ENCODE data around the gene RPS27.
A peak's percentile ranks its signal among the peaks of the same experiment; 100 is the strongest.
"Not testable (repeated sequence)": the region's sequence is repeated elsewhere in the genome, so short reads cannot be mapped to it uniquely, and the experiment has no call there.

RPS27 gene

DNA sequence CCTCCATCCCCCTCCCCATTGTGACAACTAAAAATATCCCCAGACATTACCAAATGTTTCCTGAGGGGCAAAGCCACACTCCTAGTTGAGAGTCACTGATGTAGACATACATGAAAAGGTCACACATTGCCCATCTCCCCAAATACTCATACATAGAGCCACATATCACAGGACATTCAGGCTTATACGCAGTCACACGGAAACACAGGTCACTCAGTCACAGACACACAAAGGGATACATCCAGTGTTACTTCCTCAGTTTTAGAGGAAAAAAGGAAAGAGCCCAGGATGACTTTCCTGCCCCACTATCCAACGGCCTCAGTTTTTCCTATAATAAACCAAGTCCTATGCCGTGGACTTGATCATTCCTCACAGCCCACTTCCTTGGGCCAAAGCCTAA is 29.1 kb upstream of the RPS27 start:
- no peak for DNase-seq (ENCODE audit: low spot score)

DNA sequence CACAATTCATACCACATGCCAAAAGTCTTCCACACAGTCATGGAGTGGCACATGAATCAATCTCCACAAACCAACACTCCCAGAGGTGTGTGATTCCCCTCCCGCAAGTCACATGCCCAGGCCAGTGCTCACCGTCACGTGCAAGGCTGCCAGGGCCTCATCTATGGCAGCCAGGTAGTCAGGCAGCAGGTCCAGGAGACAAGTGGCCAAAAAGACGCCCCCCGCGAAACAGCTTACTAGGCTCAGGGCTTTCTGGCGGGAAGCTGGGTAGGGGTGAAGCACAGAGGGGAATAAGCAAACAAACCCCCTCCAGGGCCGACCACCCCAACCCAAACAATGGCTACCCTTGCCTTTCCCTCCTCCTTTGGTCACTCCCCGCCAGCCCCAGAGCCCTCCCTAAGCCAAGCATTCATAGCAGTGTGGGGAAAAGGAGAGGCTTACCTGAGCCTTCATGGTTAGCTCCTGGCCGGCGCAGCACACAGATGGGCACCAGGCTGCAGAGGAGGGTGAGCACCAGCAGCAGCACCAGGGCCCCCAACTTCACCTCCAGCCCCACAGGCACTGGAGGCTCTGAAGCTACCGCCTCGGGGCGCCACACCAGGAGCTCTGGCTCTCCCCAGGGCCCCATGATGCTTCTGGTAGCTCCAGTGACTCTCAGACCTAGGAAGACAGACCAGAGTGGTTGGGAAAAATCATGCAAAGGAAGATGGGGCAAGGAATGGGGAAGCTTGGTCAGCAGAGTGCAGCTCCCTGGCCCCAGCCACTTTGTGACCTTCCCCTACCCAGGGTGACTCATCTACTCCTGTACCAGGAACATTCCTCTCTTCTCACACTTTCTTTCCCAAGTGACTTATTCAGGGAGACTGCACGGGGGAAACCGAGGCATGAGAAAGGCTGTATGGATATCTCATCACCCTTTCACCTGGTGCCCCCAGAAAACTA is 28.2 kb upstream of the RPS27 start:
- DNase-seq (ENCODE audit: low spot score): no peak

DNA sequence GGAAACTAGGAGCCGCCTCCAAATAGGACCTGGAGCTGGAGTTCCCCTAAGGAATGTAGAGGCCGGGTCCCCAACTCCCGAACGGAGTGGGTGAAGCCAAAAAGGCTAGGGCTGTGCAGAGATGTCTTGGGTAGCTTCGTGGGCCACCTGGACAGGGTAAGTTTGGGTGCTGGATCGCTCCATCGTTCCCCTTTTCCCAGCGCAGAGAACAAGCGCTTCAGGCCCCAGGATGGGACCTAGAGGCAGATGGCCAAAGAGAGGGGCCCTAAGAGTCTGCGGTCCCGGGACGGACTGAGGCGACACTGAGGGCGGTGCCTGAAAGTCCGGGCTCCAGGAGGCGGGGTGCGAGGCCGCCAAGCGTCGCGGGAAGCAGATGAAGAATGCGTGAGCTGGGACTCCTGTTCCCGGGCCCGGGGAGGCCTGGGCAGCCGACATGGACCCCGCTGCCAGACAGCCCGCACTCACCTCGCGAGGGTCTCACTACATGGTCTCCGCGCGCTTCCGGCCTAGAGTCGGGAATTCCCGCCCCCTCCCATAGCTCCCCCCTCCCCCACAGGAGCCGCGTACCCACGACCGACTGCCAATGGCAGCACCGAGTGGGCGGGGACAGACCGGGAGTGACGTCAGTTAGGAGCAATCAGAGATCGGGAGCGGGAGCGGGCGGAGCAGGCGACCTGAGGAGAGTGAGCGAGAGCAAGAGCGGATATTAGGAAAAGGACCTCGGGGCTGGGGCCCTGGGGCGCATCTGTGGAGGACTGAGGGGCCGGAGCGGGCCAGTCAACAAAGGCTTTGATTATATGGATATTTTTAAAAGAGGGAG is 27.3 kb upstream of the RPS27 start, which contains the start of gene SLC39A1:
Gene SLC39A1, minus strand, starts transcription at position 508 of the 820 bp plus-strand sequence. CDS start 822 bp downstream, outside the sequence.
- DNase-seq (ENCODE audit: low spot score): peak; percentile 95

DNA sequence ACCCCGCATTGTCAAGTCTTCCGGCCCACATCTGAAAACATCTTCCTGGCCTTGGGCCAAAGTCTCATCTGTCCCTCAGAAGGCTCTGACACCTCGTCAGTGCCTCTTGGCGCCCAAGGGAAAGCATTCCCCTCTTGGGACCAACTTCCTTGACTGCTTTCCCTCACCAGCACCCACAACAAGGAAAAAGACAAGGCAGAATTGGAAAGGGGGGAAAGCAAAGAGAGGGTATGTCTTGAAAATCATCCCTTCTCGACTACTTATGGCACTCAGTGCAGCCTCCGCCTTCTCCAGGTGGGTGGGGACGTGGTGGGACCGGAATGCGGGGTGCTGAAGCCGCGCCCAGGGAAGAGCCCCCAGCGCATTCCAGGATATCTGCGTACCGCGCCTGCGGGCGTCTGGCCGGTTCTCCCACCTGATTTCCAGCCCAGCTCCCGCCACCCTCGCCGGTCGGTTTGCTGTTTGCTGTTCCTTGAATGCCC is 26.7 kb upstream of the RPS27 start:
- DNase-seq (ENCODE audit: low spot score): no peak

DNA sequence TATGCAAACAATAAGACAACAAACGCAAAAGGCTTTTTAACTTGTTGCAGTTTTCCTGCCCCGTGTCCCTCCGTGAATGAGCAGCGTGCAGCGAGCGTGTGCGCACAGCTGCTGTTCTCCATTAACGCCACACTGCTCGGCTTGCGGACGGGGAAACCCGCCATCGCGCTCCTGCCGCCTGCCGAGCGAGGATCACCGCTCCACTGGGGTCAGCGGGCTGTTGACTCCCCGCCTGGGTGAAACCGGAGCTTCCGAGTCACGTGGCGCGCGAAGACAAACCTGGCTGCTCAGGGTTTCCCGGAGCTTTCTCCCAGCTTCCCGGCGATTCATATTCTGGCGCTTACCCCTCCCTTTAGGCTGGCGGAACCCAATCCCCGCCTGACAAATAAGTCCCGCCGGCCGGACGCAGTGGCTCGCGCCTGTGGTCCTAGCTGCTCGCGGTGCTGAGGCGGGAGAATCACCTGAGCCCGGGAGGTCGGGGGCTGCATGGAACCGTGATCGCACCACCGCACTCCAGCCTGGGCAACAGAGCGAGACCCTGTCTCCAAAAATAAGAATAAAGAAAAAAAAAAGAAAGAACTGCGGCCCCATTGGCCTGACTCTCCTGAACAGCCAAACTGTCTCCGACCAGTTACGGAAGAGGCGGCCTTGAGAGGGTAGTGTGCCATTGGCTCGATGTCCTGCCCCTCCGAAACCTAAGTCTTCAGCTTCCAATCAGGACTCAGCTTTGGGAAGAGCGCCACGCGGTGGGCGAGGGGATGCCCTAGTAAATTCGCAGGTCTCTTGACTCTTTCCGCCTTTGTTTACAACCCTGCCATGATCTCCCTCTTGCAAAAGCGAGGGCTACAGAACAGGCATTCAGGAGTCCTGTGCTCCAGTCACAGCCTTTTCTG is 23.2 kb upstream of the RPS27 start, which contains the start of gene CREB3L4:
Gene CREB3L4, plus strand, starts transcription at position 796 of the 893 bp plus-strand sequence. CDS start 624 bp downstream, outside the sequence.
- peak; percentile 86 for DNase-seq (ENCODE audit: low spot score)

DNA sequence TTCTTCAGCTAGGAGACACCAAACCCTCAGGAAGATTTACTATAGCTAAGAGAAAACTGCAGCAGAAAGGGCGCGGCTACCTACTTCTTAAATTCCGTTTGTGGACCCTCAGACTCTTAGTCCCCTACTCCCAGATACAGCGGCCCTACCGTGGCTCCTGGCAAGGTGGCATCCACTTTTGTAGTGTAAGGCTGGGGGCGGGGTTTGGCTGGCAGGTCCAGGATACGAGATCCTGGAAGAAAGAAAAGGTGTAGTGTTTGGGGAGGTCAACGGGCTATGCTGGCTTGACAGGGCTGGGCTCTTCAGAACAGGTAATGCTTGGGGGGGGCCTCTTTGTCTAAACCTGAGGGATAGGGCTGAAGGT is 22.6 kb upstream of the RPS27 start:
- DNase-seq (ENCODE audit: low spot score): no peak

DNA sequence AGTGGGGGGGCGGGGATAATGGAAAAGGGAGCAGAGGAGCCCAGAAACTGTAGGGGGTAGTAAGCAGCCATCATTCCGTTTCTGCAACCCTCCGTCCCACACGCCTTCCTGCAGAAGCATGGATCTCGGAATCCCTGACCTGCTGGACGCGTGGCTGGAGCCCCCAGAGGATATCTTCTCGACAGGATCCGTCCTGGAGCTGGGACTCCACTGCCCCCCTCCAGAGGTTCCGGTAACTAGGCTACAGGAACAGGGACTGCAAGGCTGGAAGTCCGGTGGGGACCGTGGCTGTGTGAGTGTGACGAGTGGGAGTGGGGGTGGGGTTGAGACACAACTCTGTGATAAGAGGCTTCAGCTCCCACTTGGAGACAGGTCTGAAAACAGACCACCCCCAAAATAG is 22.2 kb upstream of the RPS27 start:
- DNase-seq (ENCODE audit: low spot score): no peak

DNA sequence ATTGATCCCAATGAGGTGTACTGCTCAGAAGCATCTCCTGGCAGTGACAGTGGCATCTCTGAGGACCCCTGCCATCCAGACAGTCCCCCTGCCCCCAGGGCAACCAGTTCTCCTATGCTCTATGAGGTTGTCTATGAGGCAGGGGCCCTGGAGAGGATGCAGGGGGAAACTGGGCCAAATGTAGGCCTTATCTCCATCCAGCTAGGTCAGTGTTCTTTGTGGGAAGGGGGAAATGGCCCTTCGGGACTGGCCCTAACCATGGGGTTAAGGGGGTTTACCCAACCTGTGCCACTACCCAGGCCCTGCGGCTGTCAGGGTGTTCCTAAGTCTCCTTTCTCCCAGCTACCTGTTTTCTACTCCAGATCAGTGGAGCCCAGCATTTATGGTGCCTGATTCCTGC is 21.6 kb upstream of the RPS27 start:
- no peak for DNase-seq (ENCODE audit: low spot score)

DNA sequence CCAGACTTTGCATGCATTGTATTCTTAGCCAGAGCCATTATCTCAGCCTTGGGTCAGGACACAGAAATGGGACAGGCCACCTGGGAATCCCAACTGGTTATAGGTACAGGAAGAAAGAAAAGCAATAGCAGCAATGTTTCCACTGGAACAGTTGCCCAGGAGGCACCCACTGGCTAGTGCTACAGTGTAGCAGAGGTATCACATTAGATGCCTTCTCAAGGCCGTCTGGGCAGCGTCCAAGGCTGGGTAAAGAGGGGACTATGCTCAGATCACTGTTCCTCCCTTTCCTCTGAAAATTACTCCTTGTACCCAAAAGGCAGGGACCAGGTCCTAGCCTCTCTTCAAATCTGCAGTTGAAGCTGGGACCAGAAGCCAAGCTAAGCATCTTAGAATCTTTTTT is 20.2 kb upstream of the RPS27 start:
- DNase-seq (ENCODE audit: low spot score): no peak

DNA sequence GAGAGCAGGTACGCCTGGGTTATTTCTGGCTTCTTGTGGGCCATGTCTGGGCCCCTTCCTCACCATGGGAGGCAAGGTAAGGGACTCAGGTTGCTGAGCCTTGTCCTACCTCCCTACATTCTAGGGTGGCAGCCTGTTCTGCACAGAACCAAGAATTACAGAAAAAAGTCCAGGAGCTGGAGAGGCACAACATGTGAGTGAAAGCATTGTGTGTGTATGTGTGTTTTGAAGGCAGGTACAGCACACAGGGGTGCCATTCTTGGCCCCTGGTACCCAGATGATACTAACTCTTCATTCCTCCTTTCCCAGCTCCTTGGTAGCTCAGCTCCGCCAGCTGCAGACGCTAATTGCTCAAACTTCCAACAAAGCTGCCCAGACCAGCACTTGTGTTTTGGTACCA is 17.5 kb upstream of the RPS27 start:
- no peak for DNase-seq (ENCODE audit: low spot score)

DNA sequence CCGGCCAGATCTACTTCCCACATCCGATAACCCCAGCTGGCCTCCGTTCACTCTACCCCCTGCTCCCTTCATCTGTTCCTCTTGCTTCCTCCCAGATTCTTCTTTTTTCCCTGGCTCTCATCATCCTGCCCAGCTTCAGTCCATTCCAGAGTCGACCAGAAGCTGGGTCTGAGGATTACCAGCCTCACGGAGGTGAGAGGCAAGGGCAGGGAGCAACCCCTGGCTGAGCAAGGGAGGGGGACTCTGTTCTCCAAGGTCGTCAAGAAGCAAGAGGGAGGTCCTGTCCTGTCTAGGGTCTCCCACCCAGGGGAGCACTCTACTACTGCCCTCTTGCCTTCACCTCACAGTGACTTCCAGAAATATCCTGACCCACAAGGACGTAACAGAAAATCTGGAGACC is 17.0 kb upstream of the RPS27 start:
- DNase-seq (ENCODE audit: low spot score): no peak

DNA sequence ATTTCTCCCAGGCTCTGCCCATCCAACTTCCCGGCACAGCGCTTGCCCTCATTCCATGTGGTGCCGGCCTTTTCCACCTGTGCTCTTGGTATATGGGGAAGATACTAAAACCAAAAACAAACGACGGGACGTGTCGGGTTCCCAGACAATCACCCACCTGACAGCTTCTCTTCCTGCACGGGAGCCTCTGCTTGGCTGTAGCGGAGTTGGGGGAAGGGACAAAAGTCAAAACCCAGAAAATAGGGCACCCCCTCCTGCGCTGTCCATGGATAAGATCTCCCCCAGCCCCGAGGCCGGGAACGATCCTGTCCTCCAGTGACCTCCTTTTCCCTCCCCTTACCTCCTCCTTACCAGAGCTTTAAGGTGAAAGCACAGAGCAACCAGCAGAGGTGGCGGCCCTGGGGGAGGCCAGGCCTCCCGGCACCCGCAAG is 13.7 kb upstream of the RPS27 start:
- DNase-seq (ENCODE audit: low spot score): no peak

DNA sequence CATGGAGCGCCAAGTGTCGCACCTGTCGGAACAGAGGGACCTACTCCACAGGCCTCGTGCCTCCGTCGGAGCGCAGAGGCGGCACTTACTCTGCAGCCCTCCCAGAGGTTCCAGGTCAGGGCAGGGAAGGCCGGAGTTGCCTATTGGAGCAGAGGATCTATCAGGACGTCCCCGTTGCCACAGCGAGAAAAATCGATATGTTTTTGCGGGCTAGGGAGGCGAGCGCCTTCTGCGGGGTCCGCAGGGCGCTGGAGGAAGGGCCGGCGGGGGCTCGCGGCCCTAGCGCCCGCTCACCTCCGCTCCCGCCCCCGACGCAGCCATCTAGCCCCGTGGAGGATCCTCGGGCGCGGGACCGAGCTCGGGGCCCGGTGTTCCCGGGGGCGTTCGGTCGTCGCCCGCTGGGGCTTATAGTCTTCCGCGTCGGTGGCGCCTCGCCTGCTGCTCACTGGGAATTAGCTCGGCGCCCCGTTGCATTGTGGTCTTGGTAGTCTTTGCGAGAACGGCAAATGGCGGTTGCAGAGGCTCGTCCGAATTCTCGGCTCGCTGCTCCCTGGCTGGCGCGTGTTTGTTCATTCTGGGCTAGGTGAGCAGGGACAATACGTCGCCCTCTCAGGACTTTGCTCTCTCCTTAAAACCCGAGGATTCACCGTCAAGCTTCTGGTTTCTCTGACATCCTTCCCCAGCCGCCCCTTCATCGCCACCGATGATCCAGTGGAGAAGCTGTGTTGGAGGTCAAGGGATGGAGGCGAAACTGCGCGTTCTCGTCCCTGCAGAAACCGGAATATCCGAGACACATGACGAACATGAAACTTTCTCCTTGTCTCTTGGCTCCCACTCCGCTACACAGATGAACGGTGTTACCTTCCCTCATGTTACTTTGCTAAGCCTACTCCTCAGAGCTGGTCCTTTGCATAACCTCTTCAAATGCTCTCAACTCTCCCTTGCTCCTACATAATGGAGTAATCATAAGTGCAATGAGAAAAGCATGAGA is 13.0 kb upstream of the RPS27 start, which contains the start of gene JTB:
Gene JTB, minus strand, starts transcription at position 425 of the 991 bp plus-strand sequence. Its CDS starts 422 bp downstream, at position 3.
- DNase-seq (ENCODE audit: low spot score): peak; percentile 84

DNA sequence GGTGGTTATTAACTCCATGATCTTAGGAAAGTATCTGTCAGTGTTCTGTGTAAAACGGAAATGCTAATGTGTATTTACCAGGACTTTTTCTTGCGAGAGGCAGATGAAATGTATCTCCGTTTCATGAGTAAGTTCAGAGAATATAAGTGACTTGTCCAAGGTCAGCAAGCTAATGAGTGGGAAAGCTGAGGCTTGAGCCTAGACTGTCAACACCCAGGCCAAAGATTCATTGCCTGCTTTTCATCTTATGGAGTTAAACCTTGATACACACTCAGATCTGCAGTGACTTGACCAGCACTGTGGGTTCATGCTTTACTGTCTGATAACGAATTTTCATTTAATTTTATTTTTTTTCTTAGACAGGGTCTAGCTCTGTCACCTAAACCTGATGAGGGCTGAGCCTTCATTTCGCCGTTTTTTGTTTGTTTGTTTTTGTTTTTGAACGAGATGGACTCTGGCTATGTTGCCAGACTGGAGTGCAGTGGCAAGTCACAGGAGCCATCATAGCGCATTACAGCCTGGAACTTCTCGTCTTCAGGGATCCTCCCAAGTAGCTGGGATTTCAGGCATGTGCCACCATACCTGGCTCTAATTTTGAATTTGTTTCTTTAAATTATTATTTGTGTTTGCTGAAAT is 12.2 kb upstream of the RPS27 start:
- no peak for DNase-seq (ENCODE audit: low spot score)

DNA sequence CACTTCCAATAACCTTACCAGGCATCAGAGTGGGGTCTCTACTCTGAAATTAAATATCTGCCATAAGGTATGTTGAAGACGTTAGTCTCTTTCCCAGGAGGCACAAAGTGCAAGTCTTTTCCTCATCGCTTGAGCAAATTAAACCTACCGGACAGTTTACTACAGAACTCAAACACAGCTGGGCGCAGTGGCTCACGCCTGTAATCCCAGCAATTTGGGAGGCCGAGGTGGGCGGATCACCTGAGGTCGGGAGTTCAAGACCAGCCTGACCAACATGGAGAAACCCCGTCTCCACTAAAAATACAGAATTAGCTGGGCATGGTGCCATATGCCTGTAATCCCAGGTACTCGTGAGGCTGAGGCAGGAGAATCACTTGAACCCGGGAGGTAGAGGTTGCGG is 11.5 kb upstream of the RPS27 start:
- DNase-seq (ENCODE audit: low spot score): not testable (repeated sequence)

DNA sequence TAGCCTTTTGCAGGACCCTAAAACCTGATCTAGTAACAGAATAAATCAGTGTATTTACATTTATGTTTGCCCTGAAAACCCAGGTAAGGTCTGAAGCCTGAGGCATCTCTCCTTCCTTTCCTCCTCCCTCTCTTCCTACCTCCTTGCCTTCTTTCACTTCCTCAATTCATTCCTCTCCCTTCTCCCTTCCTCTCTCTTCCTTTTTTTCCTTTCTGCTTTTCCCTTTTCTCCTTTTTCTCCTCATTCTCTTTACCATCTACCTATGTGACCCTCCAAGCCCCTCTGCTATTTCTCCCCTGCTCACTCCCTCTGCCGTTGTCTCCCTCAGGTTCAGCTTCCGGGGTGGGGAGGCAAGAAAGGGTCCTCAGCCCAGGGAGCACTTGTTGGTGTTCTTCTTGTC is 8.8 kb upstream of the RPS27 start:
- DNase-seq (ENCODE audit: low spot score): not testable (repeated sequence)

DNA sequence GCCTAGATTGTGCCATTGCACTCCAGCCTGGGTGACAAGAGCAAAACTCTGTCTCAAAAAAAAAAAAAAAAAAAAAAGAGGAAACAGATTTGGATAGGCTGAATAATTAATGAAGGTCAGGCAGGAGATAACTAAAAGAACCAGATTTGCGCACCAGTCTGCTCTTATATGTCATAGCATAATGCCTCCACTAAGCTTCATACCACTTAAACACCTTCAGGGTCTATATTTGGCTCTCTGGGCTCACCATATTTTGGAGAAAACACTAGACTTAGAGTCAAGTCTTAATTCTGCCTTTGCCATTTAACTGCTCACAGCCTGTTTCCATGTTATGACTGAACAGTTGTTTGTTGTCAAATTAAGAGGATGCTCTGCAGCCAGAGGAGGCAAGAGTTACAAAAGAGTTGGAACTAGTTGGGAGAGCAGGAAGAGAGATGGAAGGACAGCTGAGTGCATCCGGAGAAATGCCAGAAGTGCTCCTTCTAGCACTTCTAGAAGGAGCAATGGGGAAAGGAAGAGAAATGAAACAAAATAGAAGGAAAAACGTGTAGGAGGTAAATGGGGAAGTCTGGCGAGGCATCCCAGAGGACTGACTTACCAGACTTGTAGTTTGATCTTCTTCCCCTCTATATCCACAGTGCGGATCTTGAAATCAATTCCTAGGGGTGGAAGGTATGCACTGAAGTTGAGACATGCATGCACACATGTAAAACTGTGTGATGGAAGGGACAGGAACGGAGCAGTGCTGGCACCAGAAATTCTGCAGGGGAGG is 6.3 kb upstream of the RPS27 start:
- no peak for DNase-seq (ENCODE audit: low spot score)

DNA sequence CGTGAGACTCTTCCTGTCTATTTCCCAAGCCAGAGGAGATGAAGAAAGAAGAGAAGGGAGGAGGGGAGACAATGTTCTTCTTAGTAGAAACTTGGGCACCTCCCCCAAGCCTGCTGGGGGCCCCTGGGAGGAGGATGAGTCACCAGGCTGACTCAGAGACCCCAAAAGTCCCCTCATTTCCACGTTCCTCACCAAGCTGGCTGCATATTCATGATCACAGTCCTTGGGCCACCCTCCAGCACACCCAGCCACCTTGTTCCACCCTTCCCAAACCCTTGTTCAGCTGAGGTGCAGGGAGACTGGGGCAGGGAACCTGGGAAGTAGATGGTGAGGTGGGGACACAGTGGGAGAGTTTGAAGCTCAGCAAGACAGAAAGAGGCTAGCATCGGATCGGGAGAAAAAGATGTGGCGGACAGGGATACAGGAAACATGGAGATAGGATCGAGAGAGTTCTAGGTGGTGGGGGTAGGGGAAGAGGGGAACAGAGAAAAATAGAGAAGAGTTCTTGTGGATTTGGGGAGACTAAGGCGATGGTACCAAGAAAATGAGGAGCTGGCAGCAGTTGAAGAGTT is 5.1 kb upstream of the RPS27 start:
- no peak for DNase-seq (ENCODE audit: low spot score)
